Testis (tissue), 2 donors: ENCODE data around the gene RIPOR1.

ENCODE experiments used
- CTCF ChIP-seq, 3 experiments: fragments of 450-650 bp in 2 of 3; fragments of 200-600 bp in 1 of 3; sonication (generic) in 1 of 3; IDR thresholded peaks; one replicate each; pipeline ENCODE4 v1.5.1; 2016 to 2019; ENCODE audit warnings: antibody characterized with exemption in 3 of 3, mild to moderate bottlenecking in 2 of 3, moderate library complexity in 1 of 3
- POLR2A ChIP-seq: fragments of 450-650 bp; IDR thresholded peaks from one replicate; pipeline ENCODE4 v1.6.1; 2017; ENCODE audit warnings: antibody characterized with exemption, mild to moderate bottlenecking, moderate library complexity

GRCh38 chr16:67483150-67483549, 45.5 kb upstream of the RIPOR1 start, which contains the start of gene AGRP:
- TF ChIP-seq CTCF (IDR thresholded peaks at IDR 0.05) (no peak), POLR2A (no peak)
